Measurements from ENCODE around the gene FASLG. TPM values are rescaled to one million over a fixed set of nuclear protein-coding genes. Genes with fewer than 3 reads are reported as not detected.
"Not testable (repeated sequence)": the region's sequence is repeated elsewhere in the genome, so short reads cannot be mapped to it uniquely, and the experiment has no call there.

FASLG gene
- not detected for polyA plus RNA-seq (2013, experiment 1 of 4)
- not detected for polyA plus RNA-seq (2013, experiment 2 of 4)
- polyA plus RNA-seq (2013, experiment 3 of 4), result not detected
- polyA plus RNA-seq (2013, experiment 4 of 4), result not detected

GRCh38 chr1:172658871-172659453 is at the start of gene FASLG:
Gene FASLG (plus strand): TSS chr1:172659103. CDS start chr1:172659202, 99 bp downstream.
- WGBS, 2 experiments, result 95 to 96% methylated on average over 11 of the region's 11 CpGs
- no peaks in the 10 kb centered on the region for H3K36me3 ChIP-seq (ENCODE audit: control insufficient read depth, insufficient read depth, low read length)
- no peak within 1 kb of the TSS for H3K27ac ChIP-seq (ENCODE audit: insufficient read depth, low read depth, low read length, poor library complexity, severe bottlenecking)
- H3K9me3 ChIP-seq (ENCODE audit: control insufficient read depth, low read length), result no peaks in the 10 kb centered on the region
- no peaks in the 10 kb centered on the region for H3K4me1 ChIP-seq (ENCODE audit: control insufficient read depth, insufficient read depth, low read length)
- H3K4me3 ChIP-seq (ENCODE audit: insufficient read depth, low read depth, low read length), result no peak within 1 kb of the TSS
- no peaks in the 10 kb centered on the region for H3K27me3 ChIP-seq (ENCODE audit: control insufficient read depth, insufficient read depth, low read length, poor library complexity, severe bottlenecking)

GRCh38 chr1:172609528-172609927 is 49.4 kb upstream of the FASLG start:
- H3K4me1 ChIP-seq (ENCODE audit: control insufficient read depth, insufficient read depth, low read length), result no peaks in the 10 kb centered on the region
- no peak overlapping the region for H3K27ac ChIP-seq (ENCODE audit: insufficient read depth, low read depth, low read length, poor library complexity, severe bottlenecking)
- no peaks in the 10 kb centered on the region for H3K9me3 ChIP-seq (ENCODE audit: control insufficient read depth, low read length)
- no peak overlapping the region for H3K4me3 ChIP-seq (ENCODE audit: insufficient read depth, low read depth, low read length)
- WGBS, 2 experiments, result 87 to 98% methylated on average over 2 to 3 of the region's 3 CpGs
- peaks cover 11% of the 10 kb centered on the region for H3K36me3 ChIP-seq (ENCODE audit: control insufficient read depth, insufficient read depth, low read length)
- H3K27me3 ChIP-seq (ENCODE audit: control insufficient read depth, insufficient read depth, low read length, poor library complexity, severe bottlenecking), result no peaks in the 10 kb centered on the region

GRCh38 chr1:172612478-172612877 is 46.4 kb upstream of the FASLG start:
- Histone ChIP-seq H3K27ac (ENCODE audit: insufficient read depth, low read depth, low read length, poor library complexity, severe bottlenecking) (no peak overlapping the region), H3K4me1 (ENCODE audit: control insufficient read depth, insufficient read depth, low read length) (no peaks in the 10 kb centered on the region), H3K36me3 (ENCODE audit: control insufficient read depth, insufficient read depth, low read length) (peaks cover 11% of the 10 kb centered on the region), H3K9me3 (ENCODE audit: control insufficient read depth, low read length) (no peaks in the 10 kb centered on the region), H3K27me3 (ENCODE audit: control insufficient read depth, insufficient read depth, low read length, poor library complexity, severe bottlenecking) (no peaks in the 10 kb centered on the region), H3K4me3 (ENCODE audit: insufficient read depth, low read depth, low read length) (no peak overlapping the region)
- 75 to 81% methylated on average over 2 of the region's 2 CpGs for WGBS, 2 experiments

- Histone ChIP-seq H3K4me3 (ENCODE audit: insufficient read depth, low read depth, low read length) (no peak overlapping the region), H3K36me3 (ENCODE audit: control insufficient read depth, insufficient read depth, low read length) (peaks cover 11% of the 10 kb centered on the region), H3K27ac (ENCODE audit: insufficient read depth, low read depth, low read length, poor library complexity, severe bottlenecking) (no peak overlapping the region), H3K4me1 (ENCODE audit: control insufficient read depth, insufficient read depth, low read length) (no peaks in the 10 kb centered on the region), H3K9me3 (ENCODE audit: control insufficient read depth, low read length) (no peaks in the 10 kb centered on the region), H3K27me3 (ENCODE audit: control insufficient read depth, insufficient read depth, low read length, poor library complexity, severe bottlenecking) (no peaks in the 10 kb centered on the region)
- 100% methylated on average over 2 of the region's 2 CpGs; no CpG with 5 or more reads in 1 of the 2 experiments for WGBS, 2 experiments
Observed at GRCh38 chr1:172613294-172613693, 45.6 kb upstream of the FASLG start.

- Histone ChIP-seq H3K27me3 (ENCODE audit: control insufficient read depth, insufficient read depth, low read length, poor library complexity, severe bottlenecking) (no peaks in the 10 kb centered on the region), H3K4me3 (ENCODE audit: insufficient read depth, low read depth, low read length) (no peak overlapping the region), H3K27ac (ENCODE audit: insufficient read depth, low read depth, low read length, poor library complexity, severe bottlenecking) (no peak overlapping the region), H3K4me1 (ENCODE audit: control insufficient read depth, insufficient read depth, low read length) (no peaks in the 10 kb centered on the region), H3K9me3 (ENCODE audit: control insufficient read depth, low read length) (no peaks in the 10 kb centered on the region), H3K36me3 (ENCODE audit: control insufficient read depth, insufficient read depth, low read length) (no peaks in the 10 kb centered on the region)
- WGBS, 2 experiments, result 90 to 95% methylated on average over 1 of the region's 1 CpG
Observed at GRCh38 chr1:172616195-172616594, 42.7 kb upstream of the FASLG start.

GRCh38 chr1:172616636-172617035 is 42.3 kb upstream of the FASLG start:
- no peaks in the 10 kb centered on the region for H3K27me3 ChIP-seq (ENCODE audit: control insufficient read depth, insufficient read depth, low read length, poor library complexity, severe bottlenecking)
- no peak overlapping the region for H3K27ac ChIP-seq (ENCODE audit: insufficient read depth, low read depth, low read length, poor library complexity, severe bottlenecking)
- H3K9me3 ChIP-seq (ENCODE audit: control insufficient read depth, low read length), result no peaks in the 10 kb centered on the region
- no peak overlapping the region for H3K4me3 ChIP-seq (ENCODE audit: insufficient read depth, low read depth, low read length)
- H3K4me1 ChIP-seq (ENCODE audit: control insufficient read depth, insufficient read depth, low read length), result no peaks in the 10 kb centered on the region
- H3K36me3 ChIP-seq (ENCODE audit: control insufficient read depth, insufficient read depth, low read length), result no peaks in the 10 kb centered on the region
- 58 to 68% methylated on average over 3 of the region's 3 CpGs for WGBS, 2 experiments

- H3K4me1 ChIP-seq (ENCODE audit: control insufficient read depth, insufficient read depth, low read length); H3K9me3 ChIP-seq (ENCODE audit: control insufficient read depth, low read length); H3K27me3 ChIP-seq (ENCODE audit: control insufficient read depth, insufficient read depth, low read length, poor library complexity, severe bottlenecking); H3K27ac ChIP-seq (ENCODE audit: insufficient read depth, low read depth, low read length, poor library complexity, severe bottlenecking); H3K36me3 ChIP-seq (ENCODE audit: control insufficient read depth, insufficient read depth, low read length); H3K4me3 ChIP-seq (ENCODE audit: insufficient read depth, low read depth, low read length): not testable (repeated sequence)
- WGBS, 2 experiments, result 94 to 96% methylated on average over 9 of the region's 9 CpGs
Observed at GRCh38 chr1:172620603-172621002, 38.3 kb upstream of the FASLG start.

GRCh38 chr1:172622541-172622940 is 36.4 kb upstream of the FASLG start:
- no peak overlapping the region for H3K4me3 ChIP-seq (ENCODE audit: insufficient read depth, low read depth, low read length)
- H3K27ac ChIP-seq (ENCODE audit: insufficient read depth, low read depth, low read length, poor library complexity, severe bottlenecking), result no peak overlapping the region
- H3K36me3 ChIP-seq (ENCODE audit: control insufficient read depth, insufficient read depth, low read length), result no peaks in the 10 kb centered on the region
- no peaks in the 10 kb centered on the region for H3K27me3 ChIP-seq (ENCODE audit: control insufficient read depth, insufficient read depth, low read length, poor library complexity, severe bottlenecking)
- H3K4me1 ChIP-seq (ENCODE audit: control insufficient read depth, insufficient read depth, low read length), result no peaks in the 10 kb centered on the region
- WGBS, 2 experiments, result 91 to 94% methylated on average over 3 of the region's 3 CpGs
- no peaks in the 10 kb centered on the region for H3K9me3 ChIP-seq (ENCODE audit: control insufficient read depth, low read length)

GRCh38 chr1:172623748-172624147 is 35.2 kb upstream of the FASLG start:
- H3K9me3 ChIP-seq (ENCODE audit: control insufficient read depth, low read length), result no peaks in the 10 kb centered on the region
- 94 to 95% methylated on average over 3 of the region's 3 CpGs for WGBS, 2 experiments
- H3K27me3 ChIP-seq (ENCODE audit: control insufficient read depth, insufficient read depth, low read length, poor library complexity, severe bottlenecking), result no peaks in the 10 kb centered on the region

GRCh38 chr1:172626845-172627244 is 32.1 kb upstream of the FASLG start:
- Histone ChIP-seq H3K4me3 (ENCODE audit: insufficient read depth, low read depth, low read length) (no peak overlapping the region), H3K36me3 (ENCODE audit: control insufficient read depth, insufficient read depth, low read length) (no peaks in the 10 kb centered on the region), H3K4me1 (ENCODE audit: control insufficient read depth, insufficient read depth, low read length) (no peaks in the 10 kb centered on the region), H3K27me3 (ENCODE audit: control insufficient read depth, insufficient read depth, low read length, poor library complexity, severe bottlenecking) (no peaks in the 10 kb centered on the region), H3K9me3 (ENCODE audit: control insufficient read depth, low read length) (no peaks in the 10 kb centered on the region), H3K27ac (ENCODE audit: insufficient read depth, low read depth, low read length, poor library complexity, severe bottlenecking) (no peak overlapping the region)
- WGBS, 2 experiments, result 78 to 80% methylated on average over 3 of the region's 3 CpGs

More at GRCh38 chr1:172623748-172624147, 35.2 kb upstream of the FASLG start:
- H3K4me1 ChIP-seq (ENCODE audit: control insufficient read depth, insufficient read depth, low read length), result no peaks in the 10 kb centered on the region
- no peaks in the 10 kb centered on the region for H3K36me3 ChIP-seq (ENCODE audit: control insufficient read depth, insufficient read depth, low read length)
- no peak overlapping the region for H3K4me3 ChIP-seq (ENCODE audit: insufficient read depth, low read depth, low read length)
- no peak overlapping the region for H3K27ac ChIP-seq (ENCODE audit: insufficient read depth, low read depth, low read length, poor library complexity, severe bottlenecking)

Measured in ectodermal cell (in vitro differentiated cells).